ENCODE measurements around the gene C6. TPM values are rescaled to one million over a fixed set of nuclear protein-coding genes. Genes with fewer than 3 reads are reported as not detected.

The C6 gene
- total RNA-seq, 1 experiment from 2014 or later, result 0.37 TPM

GRCh38 chr5:41246376-41246775 is 33.0 kb upstream of the C6 start:
- Histone ChIP-seq H3K4me3 (replicated peaks in 1 of 2; ENCODE audit: low read depth in 1 of 2, low read length in 2 of 2) (no peak overlapping the region), H3K4me2 (ENCODE audit: low read length) (no peak overlapping the region; the same call in 1 of the 2 replicates), H3K27me3 (ENCODE audit: insufficient read depth, low read length) (no peaks in the 10 kb centered on the region), H3K79me2 (ENCODE audit: insufficient read depth, low read length) (no peaks in the 10 kb centered on the region), H3K36me3 (ENCODE audit: control insufficient read depth in 1 of 2, insufficient read depth in 2 of 2, low read length in 2 of 2) (no peaks in the 10 kb centered on the region), H3K9me3 (ENCODE audit: control insufficient read depth in 1 of 2, insufficient read depth in 1 of 2, low read depth in 1 of 2, low read length in 2 of 2) (no peaks in the 10 kb centered on the region), H3K9me2 (ENCODE audit: insufficient read depth) (no peaks in the 10 kb centered on the region), H3K4me1 (ENCODE audit: control insufficient read depth in 1 of 2, insufficient read depth in 2 of 2, low read length in 2 of 2) (peaks cover 0 to 7% of the 10 kb centered on the region in 2 experiments; a peak in 3 of 4 replicates), H2AFZ (ENCODE audit: low read depth, low read length, poor library complexity, severe bottlenecking) (no peak overlapping the region), H3K27ac (ENCODE audit: low read depth, low read length) (no peak overlapping the region), H3K9ac (ENCODE audit: low read length) (no peak overlapping the region), H4K20me1 (ENCODE audit: insufficient read depth) (no peaks in the 10 kb centered on the region)
- TF ChIP-seq, protein P1, sequence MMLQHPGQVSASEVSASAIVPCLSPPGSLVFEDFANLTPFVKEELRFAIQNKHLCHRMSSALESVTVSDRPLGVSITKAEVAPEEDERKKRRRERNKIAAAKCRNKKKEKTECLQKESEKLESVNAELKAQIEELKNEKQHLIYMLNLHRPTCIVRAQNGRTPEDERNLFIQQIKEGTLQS (IDR thresholded peaks at IDR 0.05), result peak; percentile 71
- TF ChIP-seq MAX (IDR thresholded peaks at IDR 0.05) (0 out of 2 replicates have a peak, but pooled peaks have one; percentile 9), SP1 (IDR thresholded peaks at IDR 0.05; ENCODE audit: low read depth) (peak; percentile 42), JUND (IDR thresholded peaks at IDR 0.05) (peak; percentile 78), FOSL1 (IDR thresholded peaks at IDR 0.05; ENCODE audit: low read depth) (peak; percentile 91), TCF7L2 (IDR thresholded peaks at IDR 0.05; ENCODE audit: borderline replicate concordance, extremely low read depth, insufficient read depth, insufficient read length) (no peak), YY1 (IDR thresholded peaks at IDR 0.05; ENCODE audit: extremely low read depth, insufficient replicate concordance, low read depth, low read length) (no peak), RAD21 (IDR thresholded peaks at IDR 0.05; ENCODE audit: low read depth) (peak; percentile 3; the same call in 1 of the 2 replicates), CEBPB (IDR thresholded peaks at IDR 0.05; ENCODE audit: low read depth) (peak; percentile 71), EZH2phosphoT487 (IDR thresholded peaks at IDR 0.05; ENCODE audit: borderline replicate concordance) (no peak)
- TF ChIP-seq, protein P2, sequence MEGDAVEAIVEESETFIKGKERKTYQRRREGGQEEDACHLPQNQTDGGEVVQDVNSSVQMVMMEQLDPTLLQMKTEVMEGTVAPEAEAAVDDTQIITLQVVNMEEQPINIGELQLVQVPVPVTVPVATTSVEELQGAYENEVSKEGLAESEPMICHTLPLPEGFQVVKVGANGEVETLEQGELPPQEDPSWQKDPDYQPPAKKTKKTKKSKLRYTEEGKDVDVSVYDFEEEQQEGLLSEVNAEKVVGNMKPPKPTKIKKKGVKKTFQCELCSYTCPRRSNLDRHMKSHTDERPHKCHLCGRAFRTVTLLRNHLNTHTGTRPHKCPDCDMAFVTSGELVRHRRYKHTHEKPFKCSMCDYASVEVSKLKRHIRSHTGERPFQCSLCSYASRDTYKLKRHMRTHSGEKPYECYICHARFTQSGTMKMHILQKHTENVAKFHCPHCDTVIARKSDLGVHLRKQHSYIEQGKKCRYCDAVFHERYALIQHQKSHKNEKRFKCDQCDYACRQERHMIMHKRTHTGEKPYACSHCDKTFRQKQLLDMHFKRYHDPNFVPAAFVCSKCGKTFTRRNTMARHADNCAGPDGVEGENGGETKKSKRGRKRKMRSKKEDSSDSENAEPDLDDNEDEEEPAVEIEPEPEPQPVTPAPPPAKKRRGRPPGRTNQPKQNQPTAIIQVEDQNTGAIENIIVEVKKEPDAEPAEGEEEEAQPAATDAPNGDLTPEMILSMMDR (IDR thresholded peaks at IDR 0.05 in 2 of 3, conservative IDR thresholded peaks at IDR 0.05 in 1 of 3; ENCODE audit: borderline replicate concordance in 1 of 3, insufficient read depth in 1 of 3, low read depth in 2 of 3, low read length in 2 of 3), result no peak
- TF ChIP-seq, protein P3, sequence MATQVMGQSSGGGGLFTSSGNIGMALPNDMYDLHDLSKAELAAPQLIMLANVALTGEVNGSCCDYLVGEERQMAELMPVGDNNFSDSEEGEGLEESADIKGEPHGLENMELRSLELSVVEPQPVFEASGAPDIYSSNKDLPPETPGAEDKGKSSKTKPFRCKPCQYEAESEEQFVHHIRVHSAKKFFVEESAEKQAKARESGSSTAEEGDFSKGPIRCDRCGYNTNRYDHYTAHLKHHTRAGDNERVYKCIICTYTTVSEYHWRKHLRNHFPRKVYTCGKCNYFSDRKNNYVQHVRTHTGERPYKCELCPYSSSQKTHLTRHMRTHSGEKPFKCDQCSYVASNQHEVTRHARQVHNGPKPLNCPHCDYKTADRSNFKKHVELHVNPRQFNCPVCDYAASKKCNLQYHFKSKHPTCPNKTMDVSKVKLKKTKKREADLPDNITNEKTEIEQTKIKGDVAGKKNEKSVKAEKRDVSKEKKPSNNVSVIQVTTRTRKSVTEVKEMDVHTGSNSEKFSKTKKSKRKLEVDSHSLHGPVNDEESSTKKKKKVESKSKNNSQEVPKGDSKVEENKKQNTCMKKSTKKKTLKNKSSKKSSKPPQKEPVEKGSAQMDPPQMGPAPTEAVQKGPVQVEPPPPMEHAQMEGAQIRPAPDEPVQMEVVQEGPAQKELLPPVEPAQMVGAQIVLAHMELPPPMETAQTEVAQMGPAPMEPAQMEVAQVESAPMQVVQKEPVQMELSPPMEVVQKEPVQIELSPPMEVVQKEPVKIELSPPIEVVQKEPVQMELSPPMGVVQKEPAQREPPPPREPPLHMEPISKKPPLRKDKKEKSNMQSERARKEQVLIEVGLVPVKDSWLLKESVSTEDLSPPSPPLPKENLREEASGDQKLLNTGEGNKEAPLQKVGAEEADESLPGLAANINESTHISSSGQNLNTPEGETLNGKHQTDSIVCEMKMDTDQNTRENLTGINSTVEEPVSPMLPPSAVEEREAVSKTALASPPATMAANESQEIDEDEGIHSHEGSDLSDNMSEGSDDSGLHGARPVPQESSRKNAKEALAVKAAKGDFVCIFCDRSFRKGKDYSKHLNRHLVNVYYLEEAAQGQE (IDR thresholded peaks at IDR 0.05; ENCODE audit: low read depth), result no peak
- intact Hi-C loops (cut with micrococcal nuclease), result no loop called here
- ChIA-PET POLR2A (no interaction called here), RAD21 (ENCODE audit: low non-redundant PET in 1 of 2, low total read pairs in 2 of 2, uncharacterized antibody in 2 of 2, unreplicated experiment in 2 of 2) (no interaction called here), CTCF (interaction anchor here (0.9 kb wide), 1 partner anchor 24 kb away, joined by 3 read pairs; no protein-coding TSS in a partner anchor)
- DNase-seq (ENCODE audit: low read depth, low spot score), result peak; percentile 39
- no TSS peak for BruUV-seq (replicated peaks)
- ATAC-seq, result peak; percentile 72

All from HCT116 (cell line).